ENCODE results near the gene ANK3.

ANK3 gene

DNA sequence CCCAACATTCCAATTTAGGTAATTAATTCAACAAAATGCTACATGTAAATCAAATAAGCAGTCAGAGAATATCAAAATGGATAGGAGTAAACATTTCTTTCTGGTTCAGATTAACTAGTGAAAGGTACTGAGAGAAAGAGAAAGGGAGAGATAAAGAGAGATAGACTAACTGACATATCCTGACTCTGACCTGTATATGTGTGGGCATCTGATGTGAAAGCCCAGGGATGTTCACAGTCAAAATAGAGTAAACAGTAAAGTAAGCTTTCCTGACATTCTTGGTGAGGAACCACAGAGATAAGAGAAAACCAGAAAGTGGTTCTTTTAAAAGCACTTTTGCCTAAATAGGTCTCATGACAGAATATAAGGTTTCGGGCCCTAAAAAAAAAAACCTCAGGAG lies 37.5 kb upstream of the ANK3 start:
- Histone ChIP-seq H3K18ac (ENCODE audit: low read depth in 1 of 2, low read length in 2 of 2) (no peak overlapping the region), H3K4me2 (ENCODE audit: low read length, poor library complexity, severe bottlenecking) (no peak overlapping the region), H3K27ac (ENCODE audit: low read length, poor library complexity, severe bottlenecking) (no peak overlapping the region), H2BK120ac (ENCODE audit: low read depth, low read length) (no peak overlapping the region), H2BK15ac (ENCODE audit: low read depth, poor library complexity, severe bottlenecking) (no peak overlapping the region), H2BK5ac (ENCODE audit: low read depth, low read length, poor library complexity, severe bottlenecking) (no peak overlapping the region), H2AK5ac (ENCODE audit: low read length, severe bottlenecking) (no peak overlapping the region), H2AFZ (ENCODE audit: low read depth, low read length) (no peak overlapping the region), H3K9ac (ENCODE audit: low read length) (peak overlapping the region; percentile 52), H2BK12ac (ENCODE audit: low read length in 2 of 2) (no peak overlapping the region), H3K14ac (ENCODE audit: low read length in 2 of 2) (no peak overlapping the region), H3K4me1 (ENCODE audit: control insufficient read depth, insufficient read depth, low read depth, low read length) (peaks cover 1% of the 10 kb centered on the region), H3K79me1 (replicated peaks; ENCODE audit: low read length, poor library complexity, severe bottlenecking) (peaks cover 2% of the 10 kb centered on the region), H3K27me3 (ENCODE audit: control insufficient read depth in 1 of 2, insufficient read depth in 1 of 2, low read length in 2 of 2) (no peaks in the 10 kb centered on the region), H3K4ac (ENCODE audit: low read depth in 1 of 2, low read length in 2 of 2) (no peak overlapping the region), H3K4me3 (ENCODE audit: insufficient read depth in 1 of 2, low read depth in 1 of 2, low read length in 2 of 2) (no peak overlapping the region), H4K8ac (ENCODE audit: low read length) (no peak overlapping the region), H3K9me3 (ENCODE audit: control insufficient read depth, low read length) (no peaks in the 10 kb centered on the region), H3K23ac (ENCODE audit: low read length in 2 of 2) (no peak overlapping the region), H4K91ac (ENCODE audit: low read length) (no peak overlapping the region), H3K36me3 (ENCODE audit: control insufficient read depth in 1 of 2, insufficient read depth in 2 of 2, low read depth in 1 of 2, low read length in 2 of 2) (no peaks in the 10 kb centered on the region)
- no CpG with 5 or more reads among the region's 1 CpG for WGBS
- no peak for DNase-seq

DNA sequence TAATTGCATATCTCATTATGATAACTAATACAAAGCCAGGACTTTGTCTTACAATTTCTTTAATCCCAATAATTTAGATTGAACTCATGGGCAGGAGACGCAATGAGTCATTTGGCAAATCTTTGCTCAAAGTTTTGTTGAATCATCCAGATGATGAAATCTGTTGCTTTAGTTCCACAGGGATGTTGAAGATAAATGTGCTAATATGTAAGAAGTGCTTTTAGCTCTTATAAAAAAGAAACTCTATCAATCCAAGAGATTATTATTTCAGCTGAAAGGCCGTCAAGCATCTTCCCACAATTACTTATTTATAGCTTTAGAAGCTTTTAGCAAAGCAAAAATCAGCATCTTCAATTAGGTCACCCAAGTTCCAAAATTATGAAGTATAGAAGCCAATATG lies 36.8 kb upstream of the ANK3 start:
- peak overlapping the region; percentile 60 for H3K27ac ChIP-seq (ENCODE audit: low read length, poor library complexity, severe bottlenecking)
- H4K91ac ChIP-seq (ENCODE audit: low read length): no peak overlapping the region
- H2BK5ac ChIP-seq (ENCODE audit: low read depth, low read length, poor library complexity, severe bottlenecking): no peak overlapping the region
- H3K4me1 ChIP-seq (ENCODE audit: control insufficient read depth, insufficient read depth, low read depth, low read length): peaks cover 1% of the 10 kb centered on the region
- H3K79me1 ChIP-seq (replicated peaks; ENCODE audit: low read length, poor library complexity, severe bottlenecking): peaks cover 2% of the 10 kb centered on the region
- H3K4me2 ChIP-seq (ENCODE audit: low read length, poor library complexity, severe bottlenecking): no peak overlapping the region
- no peak overlapping the region for H2BK120ac ChIP-seq (ENCODE audit: low read depth, low read length)
- H4K8ac ChIP-seq (ENCODE audit: low read length): no peak overlapping the region
- no peak overlapping the region for H3K4me3 ChIP-seq (ENCODE audit: insufficient read depth in 1 of 2, low read depth in 1 of 2, low read length in 2 of 2)
- H3K9me3 ChIP-seq (ENCODE audit: control insufficient read depth, low read length): no peaks in the 10 kb centered on the region
- no peak overlapping the region for H2AFZ ChIP-seq (ENCODE audit: low read depth, low read length)
- peak; percentile 88 for DNase-seq
- H3K18ac ChIP-seq (ENCODE audit: low read depth in 1 of 2, low read length in 2 of 2): no peak overlapping the region
- H2BK15ac ChIP-seq (ENCODE audit: low read depth, poor library complexity, severe bottlenecking): no peak overlapping the region
- H3K14ac ChIP-seq (ENCODE audit: low read length in 2 of 2): no peak overlapping the region
- no peak overlapping the region for H2BK12ac ChIP-seq (ENCODE audit: low read length in 2 of 2)
- 31% methylated on average over 2 of the region's 2 CpGs for WGBS
- no peaks in the 10 kb centered on the region for H3K36me3 ChIP-seq (ENCODE audit: control insufficient read depth in 1 of 2, insufficient read depth in 2 of 2, low read depth in 1 of 2, low read length in 2 of 2)
- H3K9ac ChIP-seq (ENCODE audit: low read length): peak overlapping the region; percentile 52
- no peak overlapping the region for H3K4ac ChIP-seq (ENCODE audit: low read depth in 1 of 2, low read length in 2 of 2)
- H3K23ac ChIP-seq (ENCODE audit: low read length in 2 of 2): no peak overlapping the region
- H3K27me3 ChIP-seq (ENCODE audit: control insufficient read depth in 1 of 2, insufficient read depth in 1 of 2, low read length in 2 of 2): no peaks in the 10 kb centered on the region
- H2AK5ac ChIP-seq (ENCODE audit: low read length, severe bottlenecking): no peak overlapping the region

DNA sequence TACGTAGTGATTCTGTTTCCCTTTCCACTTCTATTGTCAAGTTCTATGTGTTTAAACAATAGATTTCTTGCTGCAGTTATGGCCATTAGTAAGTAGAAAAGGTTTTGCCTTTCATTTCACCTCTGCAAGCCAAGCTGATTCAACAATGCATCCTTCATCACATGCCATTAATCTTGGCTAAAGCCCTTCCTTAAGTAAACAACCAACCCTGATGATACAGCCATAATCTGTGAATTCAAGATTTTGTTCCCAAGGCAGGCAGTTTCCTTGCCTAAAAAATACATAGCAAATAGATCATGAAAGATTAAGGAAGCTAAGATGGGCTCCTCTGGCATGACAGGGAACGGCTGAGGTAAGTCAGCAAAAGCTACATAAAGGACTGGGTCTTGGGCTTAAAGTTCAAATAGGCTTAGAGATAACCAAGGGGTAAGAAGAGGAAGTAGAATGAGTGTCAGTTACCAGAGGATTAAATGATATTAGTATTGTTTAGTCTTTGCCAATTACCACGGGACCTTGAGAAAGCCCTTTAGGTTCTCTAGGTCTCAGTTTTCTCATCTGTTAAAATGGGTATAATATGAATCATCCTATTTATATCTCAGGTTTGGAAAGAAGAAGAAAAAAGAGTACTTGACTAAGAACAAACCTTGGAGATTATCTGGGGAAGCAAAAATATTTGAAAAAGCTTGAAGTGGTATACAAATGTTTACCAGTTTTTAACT lies 35.9 kb upstream of the ANK3 start:
- no peak overlapping the region for H2AFZ ChIP-seq (ENCODE audit: low read depth, low read length)
- H3K27ac ChIP-seq (ENCODE audit: low read length, poor library complexity, severe bottlenecking): peak overlapping the region; percentile 41
- no peaks in the 10 kb centered on the region for H3K27me3 ChIP-seq (ENCODE audit: control insufficient read depth in 1 of 2, insufficient read depth in 1 of 2, low read length in 2 of 2)

DNA sequence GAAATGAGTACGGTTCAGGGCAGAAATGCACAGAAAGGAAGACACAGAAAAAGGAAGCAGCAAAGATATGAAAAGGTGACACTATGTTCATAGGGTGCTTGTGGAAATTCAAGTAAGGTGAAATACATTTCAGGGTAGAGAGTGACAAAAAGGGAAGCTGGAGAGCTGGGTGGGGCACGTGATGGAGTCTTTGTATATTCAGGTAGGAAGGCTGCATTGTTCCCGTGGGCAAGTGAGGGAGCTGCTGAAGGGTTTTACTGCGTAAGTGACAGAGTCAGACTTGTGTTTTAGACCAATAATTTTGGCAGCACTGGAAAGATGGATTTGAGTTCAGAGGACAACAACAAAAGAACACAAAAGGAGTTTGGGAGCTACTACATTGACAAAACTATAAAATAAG lies 35.3 kb upstream of the ANK3 start:
- no peak overlapping the region for H2BK15ac ChIP-seq (ENCODE audit: low read depth, poor library complexity, severe bottlenecking)
- no peak overlapping the region for H4K8ac ChIP-seq (ENCODE audit: low read length)
- no peak overlapping the region for H3K23ac ChIP-seq (ENCODE audit: low read length in 2 of 2)
- H4K91ac ChIP-seq (ENCODE audit: low read length): no peak overlapping the region
- H2AFZ ChIP-seq (ENCODE audit: low read depth, low read length): no peak overlapping the region
- H3K4me1 ChIP-seq (ENCODE audit: control insufficient read depth, insufficient read depth, low read depth, low read length): peaks cover 1% of the 10 kb centered on the region
- H2BK12ac ChIP-seq (ENCODE audit: low read length in 2 of 2): peak overlapping the region in 1 of 2 experiments; percentile 27
- H3K4me2 ChIP-seq (ENCODE audit: low read length, poor library complexity, severe bottlenecking): no peak overlapping the region
- H3K14ac ChIP-seq (ENCODE audit: low read length in 2 of 2): no peak overlapping the region
- H2BK5ac ChIP-seq (ENCODE audit: low read depth, low read length, poor library complexity, severe bottlenecking): no peak overlapping the region
- no peak overlapping the region for H3K9ac ChIP-seq (ENCODE audit: low read length)
- H3K4me3 ChIP-seq (ENCODE audit: insufficient read depth in 1 of 2, low read depth in 1 of 2, low read length in 2 of 2): no peak overlapping the region
- no peak overlapping the region for H3K4ac ChIP-seq (ENCODE audit: low read depth in 1 of 2, low read length in 2 of 2)
- H3K27me3 ChIP-seq (ENCODE audit: control insufficient read depth in 1 of 2, insufficient read depth in 1 of 2, low read length in 2 of 2): no peaks in the 10 kb centered on the region
- no peak overlapping the region for H3K27ac ChIP-seq (ENCODE audit: low read length, poor library complexity, severe bottlenecking)
- H2AK5ac ChIP-seq (ENCODE audit: low read length, severe bottlenecking): no peak overlapping the region
- no peaks in the 10 kb centered on the region for H3K9me3 ChIP-seq (ENCODE audit: control insufficient read depth, low read length)
- H3K36me3 ChIP-seq (ENCODE audit: control insufficient read depth in 1 of 2, insufficient read depth in 2 of 2, low read depth in 1 of 2, low read length in 2 of 2): no peaks in the 10 kb centered on the region
- 58% methylated on average over 4 of the region's 4 CpGs for WGBS
- H3K79me1 ChIP-seq (replicated peaks; ENCODE audit: low read length, poor library complexity, severe bottlenecking): peaks cover 2% of the 10 kb centered on the region
- H3K18ac ChIP-seq (ENCODE audit: low read depth in 1 of 2, low read length in 2 of 2): no peak overlapping the region
- DNase-seq: no peak
- peak overlapping the region; percentile 64 for H2BK120ac ChIP-seq (ENCODE audit: low read depth, low read length)

More for the DNA sequence above, 35.9 kb upstream of the ANK3 start:
- H3K9ac ChIP-seq (ENCODE audit: low read length): peak overlapping the region; percentile 24
- DNase-seq: no peak
- H2BK15ac ChIP-seq (ENCODE audit: low read depth, poor library complexity, severe bottlenecking): no peak overlapping the region
- H3K4ac ChIP-seq (ENCODE audit: low read depth in 1 of 2, low read length in 2 of 2): no peak overlapping the region
- H3K4me3 ChIP-seq (ENCODE audit: insufficient read depth in 1 of 2, low read depth in 1 of 2, low read length in 2 of 2): no peak overlapping the region
- H3K14ac ChIP-seq (ENCODE audit: low read length in 2 of 2): no peak overlapping the region
- no peak overlapping the region for H3K4me2 ChIP-seq (ENCODE audit: low read length, poor library complexity, severe bottlenecking)
- H3K4me1 ChIP-seq (ENCODE audit: control insufficient read depth, insufficient read depth, low read depth, low read length): peaks cover 1% of the 10 kb centered on the region
- H3K79me1 ChIP-seq (replicated peaks; ENCODE audit: low read length, poor library complexity, severe bottlenecking): peaks cover 2% of the 10 kb centered on the region
- no peak overlapping the region for H2BK120ac ChIP-seq (ENCODE audit: low read depth, low read length)
- H2BK5ac ChIP-seq (ENCODE audit: low read depth, low read length, poor library complexity, severe bottlenecking): no peak overlapping the region
- H4K91ac ChIP-seq (ENCODE audit: low read length): no peak overlapping the region
- H3K36me3 ChIP-seq (ENCODE audit: control insufficient read depth in 1 of 2, insufficient read depth in 2 of 2, low read depth in 1 of 2, low read length in 2 of 2): no peaks in the 10 kb centered on the region
- no peak overlapping the region for H3K18ac ChIP-seq (ENCODE audit: low read depth in 1 of 2, low read length in 2 of 2)
- H2AK5ac ChIP-seq (ENCODE audit: low read length, severe bottlenecking): no peak overlapping the region
- WGBS: 23% methylated on average over 2 of the region's 3 CpGs
- H2BK12ac ChIP-seq (ENCODE audit: low read length in 2 of 2): no peak overlapping the region
- H3K9me3 ChIP-seq (ENCODE audit: control insufficient read depth, low read length): no peaks in the 10 kb centered on the region
- no peak overlapping the region for H4K8ac ChIP-seq (ENCODE audit: low read length)
- H3K23ac ChIP-seq (ENCODE audit: low read length in 2 of 2): no peak overlapping the region

Data from mesenchymal stem cell (in vitro differentiated cells and primary cell).